Endodermal cell (in vitro differentiated cells): ENCODE data around the gene NIPSNAP2. TPM values are rescaled to one million over a fixed set of nuclear protein-coding genes. Genes with fewer than 3 reads are reported as not detected.

Source experiments
- DNase-seq: peaks from one replicate; pipeline ENCODE4 v3.0.0-alpha.2; 2017
- H3K27ac ChIP-seq: 2 replicates; pipeline ENCODE4 v1.5.1; 2013; ENCODE audit warnings: mild to moderate bottlenecking, low read depth, low read length, moderate library complexity
- H3K27me3 ChIP-seq: 2 replicates; pipeline ENCODE4 v1.6.1; 2013; ENCODE audit warnings: mild to moderate bottlenecking, low read length, moderate library complexity; ENCODE audit not compliant: insufficient read depth, control insufficient read depth, poor library complexity, severe bottlenecking
- H3K36me3 ChIP-seq: 2 replicates; pipeline ENCODE4 v1.7.0; 2013; ENCODE audit warnings: mild to moderate bottlenecking, low read length, moderate library complexity; ENCODE audit not compliant: control insufficient read depth, insufficient read depth
- H3K4me1 ChIP-seq: one replicate; pipeline ENCODE4 v1.7.0; 2013; ENCODE audit warnings: low read length; ENCODE audit not compliant: control insufficient read depth, insufficient read depth
- H3K4me3 ChIP-seq: 2 replicates; pipeline ENCODE4 v1.5.1; 2013; ENCODE audit warnings: mild to moderate bottlenecking, low read length, moderate library complexity
- H3K9ac ChIP-seq: 2 replicates; pipeline ENCODE4 v1.6.1; 2013; ENCODE audit warnings: mild to moderate bottlenecking, low read length, moderate library complexity; ENCODE audit not compliant: poor library complexity, severe bottlenecking; ENCODE audit errors: extremely low read depth
- H3K9me3 ChIP-seq: 2 replicates; pipeline ENCODE4 v1.6.1; 2013; ENCODE audit warnings: mild to moderate bottlenecking, low read length, moderate library complexity; ENCODE audit not compliant: control insufficient read depth
- H3K27ac Mint-ChIP-seq: 2 replicates; pipeline ENCODE4 v1.8.0; 2020; ENCODE audit warnings: mixed read lengths
- H3K27me3 Mint-ChIP-seq: 2 replicates; pipeline ENCODE4 v1.8.0; 2021; ENCODE audit warnings: mild to moderate bottlenecking, mixed read lengths; ENCODE audit not compliant: insufficient read depth
- H3K36me3 Mint-ChIP-seq: 2 replicates; pipeline ENCODE4 v1.8.0; 2020; ENCODE audit warnings: low read depth, mixed read lengths
- H3K4me1 Mint-ChIP-seq: 2 replicates; pipeline ENCODE4 v1.8.0; 2020; ENCODE audit warnings: mixed read lengths
- H3K4me3 Mint-ChIP-seq: 2 replicates; pipeline ENCODE4 v1.8.0; 2020; ENCODE audit warnings: mild to moderate bottlenecking, moderate library complexity, mixed read lengths
- H3K9me3 Mint-ChIP-seq: 2 replicates; pipeline ENCODE4 v1.8.0; 2020; ENCODE audit warnings: mild to moderate bottlenecking, mixed read lengths
- CTCF ChIP-seq: fragments of 200-600 bp; sonication (generic); conservative IDR thresholded peaks from 2 replicates; pipeline ENCODE4 v1.5.0; 2021; ENCODE audit warnings: antibody characterized with exemption, mild to moderate bottlenecking
- WGBS, 2 experiments: methylation state at CpG; one replicate each; pipeline versions ENCODE4 v1.1.5 to v1.1.7; 2013; ENCODE audit warnings: missing lambda C conversion rate in 2 of 2, mixed read lengths in 1 of 2; ENCODE audit not compliant: insufficient coverage in 1 of 2, insufficient read length in 1 of 2; 5-methylcytosine and 5-hydroxymethylcytosine counted together
- long read RNA-seq, 4 experiments: library from polyadenylated mRNA in 2 of 4; library from RNA in 1 of 4; library from capped mRNA in 1 of 4; stranded (forward) in 3 of 4; unstranded in 1 of 4; transcript quantifications; one replicate each; pipeline ENCODE4 v2.0.0, GENCODE V29; 2020 to 2021; ENCODE audit warnings: inconsistent platforms in 1 of 4
- polyA plus RNA-seq, 2 experiments: library from polyadenylated mRNA; stranded (reverse); fragments of 50-300 nt; gene quantifications; one replicate each; pipeline ENCODE4 v1.2.3, GENCODE V29; 2013
- total RNA-seq, 2 donors: library from RNA; stranded (reverse); fragmentation: NEBNext Ultra II Directional in 1 of 2; extraction: Animal tissue kit (Norgen Biotek cat#: 25700) in 1 of 2; gene quantifications; 2 replicates in 1 of 2; 3 replicates in 1 of 2; pipeline ENCODE4 v1.2.1, GENCODE V29; 2021

The NIPSNAP2 gene
- 10 to 100 TPM; 37.1 to 62.2 TPM for total RNA-seq
- 75.7 TPM for polyA plus RNA-seq (2013, experiment 1 of 2)
- polyA plus RNA-seq (2013, experiment 2 of 2), result 82.1 TPM
- long read RNA-seq, experiment 1, full-length matches to known transcripts, result 25 of 45 reads
- long read RNA-seq, experiment 1, partial matches to known transcripts, result 12 of 45 reads
- long read RNA-seq, experiment 1, other reads (novel, unspliced or antisense), result 8 of 45 reads
- long read RNA-seq, experiment 2, full-length matches to known transcripts, result 187 of 201 reads
- long read RNA-seq, experiment 2, partial matches to known transcripts, result 3 of 201 reads
- long read RNA-seq, experiment 2, other reads (novel, unspliced or antisense), result 11 of 201 reads
- long read RNA-seq, experiment 3, transcript NIPSNAP2-201 (10 exons, 1,999 nt), result major isoform, 176 of 214 reads
- long read RNA-seq, experiment 3, partial matches to known transcripts, result 8 of 214 reads
- long read RNA-seq, experiment 3, other reads (novel, unspliced or antisense), result 28 of 214 reads
- long read RNA-seq, experiment 4, partial matches to known transcripts, result 1 of 5 reads
- long read RNA-seq, experiment 4, other reads (novel, unspliced or antisense), result 3 of 5 reads

GRCh38 chr7:55964261-55965099 lies at the start of gene NIPSNAP2:
Gene NIPSNAP2 (plus strand): TSS chr7:55964585. CDS start chr7:55964610, 25 bp downstream.
- Mint-ChIP-seq H3K9me3 (peaks cover under 1% of the 10 kb centered on the region), H3K4me3 (peak within 1 kb of the TSS; percentile 83), H3K36me3 (peaks cover 14% of the 10 kb centered on the region), H3K27ac (peak within 1 kb of the TSS; percentile 94), H3K27me3 (peaks cover 26% of the 10 kb centered on the region), H3K4me1 (peaks cover 5% of the 10 kb centered on the region)
- Histone ChIP-seq H3K27me3 (peaks cover 11% of the 10 kb centered on the region), H3K36me3 (peaks cover 6% of the 10 kb centered on the region), H3K4me3 (peak within 1 kb of the TSS; percentile 95), H3K4me1 (no peaks in the 10 kb centered on the region), H3K9ac (peak within 1 kb of the TSS; percentile 84), H3K9me3 (no peaks in the 10 kb centered on the region), H3K27ac (peak within 1 kb of the TSS; percentile 66)
- peak; percentile 65 for TF ChIP-seq CTCF
- DNase-seq, result peak; percentile 90
- 0 to 1% methylated on average over 17 to 105 of the region's 105 CpGs for WGBS, 2 experiments

- peaks cover 1% of the 10 kb centered on the region for H3K4me1 Mint-ChIP-seq
- Histone ChIP-seq H3K4me3 (no peak overlapping the region), H3K36me3 (peaks cover 15% of the 10 kb centered on the region), H3K9ac (no peak overlapping the region), H3K27ac (no peak overlapping the region), H3K27me3 (no peaks in the 10 kb centered on the region), H3K9me3 (no peaks in the 10 kb centered on the region), H3K4me1 (no peaks in the 10 kb centered on the region)
- DNase-seq, result no peak
- H3K27ac Mint-ChIP-seq, result no peak overlapping the region
- H3K9me3 Mint-ChIP-seq, result no peaks in the 10 kb centered on the region
- no peak overlapping the region for H3K4me3 Mint-ChIP-seq
- peaks cover 45% of the 10 kb centered on the region for H3K36me3 Mint-ChIP-seq
- H3K27me3 Mint-ChIP-seq, result no peaks in the 10 kb centered on the region
- no peak for TF ChIP-seq CTCF
- 97 to 100% methylated on average over 1 of the region's 1 CpG for WGBS, 2 experiments
Observed at GRCh38 chr7:55917771-55918170, 46.6 kb upstream of the NIPSNAP2 start.

GRCh38 chr7:55928006-55928767 lies 36.2 kb upstream of the NIPSNAP2 start:
- no peak for DNase-seq
- WGBS, 2 experiments, result 85 to 89% methylated on average over 3 to 5 of the region's 5 CpGs
- no peak overlapping the region for H3K4me3 Mint-ChIP-seq
- H3K27me3 ChIP-seq, result no peaks in the 10 kb centered on the region
- H3K4me1 ChIP-seq, result no peaks in the 10 kb centered on the region
- no peak overlapping the region for H3K9ac ChIP-seq
- H3K36me3 ChIP-seq, result peaks cover 19% of the 10 kb centered on the region
- no peak overlapping the region for H3K4me3 ChIP-seq
- H3K9me3 Mint-ChIP-seq, result peaks cover 3% of the 10 kb centered on the region
- no peak overlapping the region for H3K27ac Mint-ChIP-seq
- no peak overlapping the region for H3K27ac ChIP-seq
- TF ChIP-seq CTCF, result no peak
- H3K9me3 ChIP-seq, result no peaks in the 10 kb centered on the region
- H3K4me1 Mint-ChIP-seq, result no peaks in the 10 kb centered on the region
- peaks cover 52% of the 10 kb centered on the region for H3K36me3 Mint-ChIP-seq
- H3K27me3 Mint-ChIP-seq, result no peaks in the 10 kb centered on the region
